GM21717 (cell line): ENCODE results near the gene MCTP2.

Source experiments
- ATAC-seq: cut with Tn5 transposase; IDR thresholded peaks from one replicate; pipeline ENCODE4 v1.9.1; 2021; ENCODE audit warnings: mild to moderate bottlenecking, moderate library complexity; ENCODE audit not compliant: unreplicated experiment

MCTP2 gene

GRCh38 chr15:94336817-94337467 lies 105.6 kb downstream of the MCTP2 start:
- no peak for ATAC-seq

GRCh38 chr15:94338243-94338846 lies 107.0 kb downstream of the MCTP2 start:
- no peak for ATAC-seq

GRCh38 chr15:94346282-94346681 lies 114.9 kb downstream of the MCTP2 start:
- ATAC-seq: no peak

- no peak for ATAC-seq
Measured at GRCh38 chr15:94348084-94348483, 116.7 kb downstream of the MCTP2 start.

- no peak for ATAC-seq
Measured at GRCh38 chr15:94351031-94351535, 119.7 kb downstream of the MCTP2 start.

GRCh38 chr15:94352636-94353487 lies 121.5 kb downstream of the MCTP2 start:
- ATAC-seq: no peak

- ATAC-seq: no peak
Measured at GRCh38 chr15:94353488-94353820, 122.1 kb downstream of the MCTP2 start.

GRCh38 chr15:94354655-94355054 lies 123.3 kb downstream of the MCTP2 start:
- no peak for ATAC-seq

GRCh38 chr15:94359716-94360115 lies 128.4 kb downstream of the MCTP2 start:
- ATAC-seq: no peak

- ATAC-seq: no peak
Measured at GRCh38 chr15:94360251-94360685, 128.9 kb downstream of the MCTP2 start.

- ATAC-seq: no peak
Measured at GRCh38 chr15:94362385-94363092, 131.2 kb downstream of the MCTP2 start.

GRCh38 chr15:94363382-94363781 lies 132.0 kb downstream of the MCTP2 start:
- no peak for ATAC-seq

- no peak for ATAC-seq
Measured at GRCh38 chr15:94366781-94367180, 135.4 kb downstream of the MCTP2 start.

GRCh38 chr15:94367726-94368535 lies 136.6 kb downstream of the MCTP2 start:
- ATAC-seq: no peak

- ATAC-seq: no peak
Measured at GRCh38 chr15:94370206-94370935, 139.0 kb downstream of the MCTP2 start.

GRCh38 chr15:94370936-94371285 lies 139.6 kb downstream of the MCTP2 start:
- ATAC-seq: no peak

- ATAC-seq: no peak
Measured at GRCh38 chr15:94372821-94373220, 141.5 kb downstream of the MCTP2 start.

- no peak for ATAC-seq
Measured at GRCh38 chr15:94375997-94376396, 144.6 kb downstream of the MCTP2 start.

GRCh38 chr15:94379986-94380385 lies 148.6 kb downstream of the MCTP2 start:
- no peak for ATAC-seq

- ATAC-seq: no peak
Measured at GRCh38 chr15:94380798-94381197, 149.4 kb downstream of the MCTP2 start.
